GM18951 (cell line): Measurements from ENCODE around the gene EGF.

ENCODE experiments used
- POLR2A ChIP-seq: IDR thresholded peaks from 4 replicates; pipeline ENCODE4 v1.6.1; 2011; ENCODE audit warnings: mild to moderate bottlenecking; ENCODE audit not compliant: insufficient read length, insufficient read depth; ENCODE audit errors: extremely low read depth
- in situ Hi-C: fragments of 300-500 bp; cut with MboI; formaldehyde crosslinking; loops from one replicate; pipeline ENCODE4 v1.12.0; 2022; ENCODE audit warnings: low sequenced_read_pairs, mixed read lengths, inconsistent platforms; ENCODE audit not compliant: unreplicated experiment

EGF gene

GRCh38 chr4:110055158-110055768 lies 142.6 kb downstream of the EGF start:
- in situ Hi-C loops: loop anchor here (10.0 kb wide), 1 partner anchor 150 kb away; no protein-coding TSS in a partner anchor
- no peak for TF ChIP-seq POLR2A

- in situ Hi-C loops: loop anchor here (10.0 kb wide), 1 partner anchor 146 kb away; no protein-coding TSS in a partner anchor
Measured at GRCh38 chr4:110058677-110059076, 146.0 kb downstream of the EGF start.

GRCh38 chr4:110059556-110060191 lies 147.0 kb downstream of the EGF start:
- in situ Hi-C loops: loop anchor here (10.0 kb wide), 1 partner anchor 145 kb away; no protein-coding TSS in a partner anchor
- no peak for TF ChIP-seq POLR2A

More at GRCh38 chr4:110058677-110059076, 146.0 kb downstream of the EGF start:
- no peak for TF ChIP-seq POLR2A

GRCh38 chr4:110061076-110061475 lies 148.4 kb downstream of the EGF start:
- in situ Hi-C loops: no loop called here
- no peak for TF ChIP-seq POLR2A
